WTC11 (cell line): ENCODE data around the gene CAPZA3. TPM values are rescaled to one million over a fixed set of nuclear protein-coding genes. Genes with fewer than 3 reads are reported as not detected.

Experiments
- ATAC-seq: fragments of 200-7000 bp; cut with Tn5 transposase; 2 replicates; pipeline ENCODE4 v1.10.0; 2021; ENCODE audit warnings: mild to moderate bottlenecking, moderate library complexity
- CTCF ChIA-PET: fragments of 300-600 bp; sonication (Branson Sonifier 250); formaldehyde crosslinking; loops from one replicate; lab custom pipeline; 2021; ENCODE audit warnings: antibody characterized with exemption; lab: Charles Lee
- POLR2A ChIA-PET: fragments of 350-600 bp; sonication (Branson Sonifier 250); formaldehyde crosslinking; loops from one replicate; lab custom pipeline; 2021; ENCODE audit warnings: antibody characterized with exemption; lab: Charles Lee
- DNase-seq: peaks from one replicate; pipeline ENCODE4 v3.0.0; 2021; ENCODE audit warnings: low spot score
- H3K27ac Mint-ChIP-seq: 2 replicates; pipeline ENCODE4 v1.8.0; 2021; ENCODE audit warnings: mixed read lengths
- H3K27me3 Mint-ChIP-seq: 2 replicates; pipeline ENCODE4 v1.8.0; 2021; ENCODE audit warnings: low read depth, mild to moderate bottlenecking, moderate library complexity, mixed read lengths
- H3K36me3 Mint-ChIP-seq: 2 replicates; pipeline ENCODE4 v1.8.0; 2021; ENCODE audit warnings: mixed read lengths
- H3K4me1 Mint-ChIP-seq: 2 replicates; pipeline ENCODE4 v1.8.0; 2022; ENCODE audit warnings: mixed read lengths
- H3K4me3 Mint-ChIP-seq: 2 replicates; pipeline ENCODE4 v1.8.0; 2021; ENCODE audit warnings: mild to moderate bottlenecking, moderate library complexity, mixed read lengths
- H3K9me3 Mint-ChIP-seq: 2 replicates; pipeline ENCODE4 v1.8.0; 2021; ENCODE audit warnings: mixed read lengths
- AFF4 ChIP-seq: sonication (generic); formaldehyde crosslinking; IDR thresholded peaks from 2 replicates; pipeline ENCODE4 v1.8.1; 2023; ENCODE audit warnings: mild to moderate bottlenecking, missing genetic modification reagents, borderline replicate concordance
- E2F1 ChIP-seq: sonication (generic); formaldehyde crosslinking; IDR thresholded peaks from 2 replicates; pipeline ENCODE4 v1.8.0; 2022; ENCODE audit warnings: mild to moderate bottlenecking, missing genetic modification reagents
- E2F4 ChIP-seq: sonication (generic); formaldehyde crosslinking; IDR thresholded peaks from 2 replicates; pipeline ENCODE4 v1.8.1; 2022; ENCODE audit warnings: low read depth, mild to moderate bottlenecking, moderate library complexity, missing genetic modification reagents, borderline replicate concordance
- ESRRA ChIP-seq: sonication (generic); formaldehyde crosslinking; IDR thresholded peaks from 2 replicates; pipeline ENCODE4 v1.8.1; 2022; ENCODE audit warnings: mild to moderate bottlenecking, missing genetic modification reagents, borderline replicate concordance
- FOXK1 ChIP-seq: sonication (generic); formaldehyde crosslinking; IDR thresholded peaks from 2 replicates; pipeline ENCODE4 v1.8.0; 2022; ENCODE audit warnings: mild to moderate bottlenecking, moderate library complexity, missing genetic modification reagents
- FOXP1 ChIP-seq: sonication (generic); formaldehyde crosslinking; IDR thresholded peaks from 2 replicates; pipeline ENCODE4 v1.8.0; 2022; ENCODE audit warnings: missing genetic modification reagents, mild to moderate bottlenecking, moderate library complexity, borderline replicate concordance
- HMGXB4 ChIP-seq: sonication (generic); formaldehyde crosslinking; IDR thresholded peaks from 2 replicates; pipeline ENCODE4 v1.8.1; 2023; ENCODE audit warnings: mild to moderate bottlenecking, moderate library complexity, missing genetic modification reagents
- MYBL2 ChIP-seq: sonication (generic); formaldehyde crosslinking; IDR thresholded peaks from 2 replicates; pipeline ENCODE4 v1.8.1; 2023; ENCODE audit warnings: mild to moderate bottlenecking, moderate library complexity, missing genetic modification reagents
- total RNA-seq: library from RNA; stranded (reverse); gene quantifications from 3 replicates; pipeline ENCODE4 v1.2.3, GENCODE V29; 2021

CAPZA3 gene
- total RNA-seq, 1 experiment from 2014 or later, result not detected

GRCh38 chr12:18752280-18752920, 14.5 kb downstream of the CAPZA3 start (continued):
- TF ChIP-seq E2F4 (CRISPR knock-in tag) (no peak), AFF4 (CRISPR knock-in tag) (no peak), FOXK1 (CRISPR knock-in tag) (peak; percentile 20; the same call in 1 of the 2 replicates), HMGXB4 (CRISPR knock-in tag) (no peak)

GRCh38 chr12:18752947-18753346, 15.0 kb downstream of the CAPZA3 start:
- Mint-ChIP-seq H3K36me3 (no peaks in the 10 kb centered on the region; the same call in 1 of the 2 replicates), H3K27ac (peak overlapping the region; percentile 98)
- 0 out of 2 replicates have a peak, but pooled peaks have one; percentile 43 for TF ChIP-seq MYBL2 (CRISPR knock-in tag)
- TF ChIP-seq ESRRA (CRISPR knock-in tag), result no peak
- TF ChIP-seq, all 79 proteins: peak for 1
- CTCF ChIA-PET, result interaction anchor here (1.5 kb wide), 1 partner anchor 433 kb away, joined by 3 read pairs; no protein-coding TSS in a partner anchor
- peaks cover 72% of the 10 kb centered on the region for H3K4me1 Mint-ChIP-seq
- peak; percentile 69 for ATAC-seq
- H3K9me3 Mint-ChIP-seq, result 0 out of 2 replicates have a peak, but pooled peaks cover under 1% of the 10 kb centered on the region
- H3K4me3 Mint-ChIP-seq, result peak overlapping the region; percentile 49
- no peaks in the 10 kb centered on the region for H3K27me3 Mint-ChIP-seq
- no peak for DNase-seq
- POLR2A ChIA-PET, result no interaction called here

GRCh38 chr12:18753481-18754123, 15.7 kb downstream of the CAPZA3 start:
- peak; percentile 50 for ATAC-seq
- H3K9me3 Mint-ChIP-seq, result 0 out of 2 replicates have a peak, but pooled peaks cover 4% of the 10 kb centered on the region
- no peaks in the 10 kb centered on the region; the same call in 1 of the 2 replicates for H3K36me3 Mint-ChIP-seq
- peaks cover 66% of the 10 kb centered on the region for H3K4me1 Mint-ChIP-seq
- TF ChIP-seq E2F1 (CRISPR knock-in tag) (no peak), FOXP1 (CRISPR knock-in tag) (no peak; the same call in 1 of the 2 replicates)
- POLR2A ChIA-PET, result interaction anchor here (1.2 kb wide), 1 partner anchor 323 kb away, joined by 3 read pairs; no protein-coding TSS in a partner anchor
- H3K27ac Mint-ChIP-seq, result peak overlapping the region; percentile 98
- no peaks in the 10 kb centered on the region for H3K27me3 Mint-ChIP-seq
- peak; percentile 38 for DNase-seq
- H3K4me3 Mint-ChIP-seq, result peak overlapping the region; percentile 49
- CTCF ChIA-PET, result interaction anchor here (0.5 to 1.5 kb wide), 2 partner anchors 433 to 488 kb away, joined by 3 read pairs; no protein-coding TSS in a partner anchor
